Glutamatergic neuron (in vitro differentiated cells): Measurements from ENCODE around the gene LCE3C. TPM values are rescaled to one million over a fixed set of nuclear protein-coding genes. Genes with fewer than 3 reads are reported as not detected.

Experiments
- DNase-seq: peaks from one replicate; pipeline ENCODE4 v3.0.0; 2022
- H3K27ac Mint-ChIP-seq: one replicate; pipeline ENCODE4 v1.8.0; 2020; ENCODE audit warnings: mild to moderate bottlenecking, mixed read lengths, inconsistent platforms; ENCODE audit not compliant: unreplicated experiment
- H3K27me3 Mint-ChIP-seq: one replicate; pipeline ENCODE4 v1.8.0; 2020; ENCODE audit warnings: mild to moderate bottlenecking, moderate library complexity, mixed read lengths, inconsistent platforms; ENCODE audit not compliant: unreplicated experiment
- H3K36me3 Mint-ChIP-seq: one replicate; pipeline ENCODE4 v1.8.0; 2020; ENCODE audit warnings: mild to moderate bottlenecking, mixed read lengths, inconsistent platforms; ENCODE audit not compliant: unreplicated experiment
- H3K4me1 Mint-ChIP-seq: one replicate; pipeline ENCODE4 v1.8.0; 2020; ENCODE audit warnings: mild to moderate bottlenecking, low read depth, mixed read lengths, inconsistent platforms; ENCODE audit not compliant: unreplicated experiment
- H3K4me3 Mint-ChIP-seq: one replicate; pipeline ENCODE4 v1.8.0; 2020; ENCODE audit warnings: mild to moderate bottlenecking, mixed read lengths, inconsistent platforms; ENCODE audit not compliant: unreplicated experiment
- H3K9me3 Mint-ChIP-seq: one replicate; pipeline ENCODE4 v1.8.0; 2020; ENCODE audit warnings: mild to moderate bottlenecking, moderate library complexity, mixed read lengths, inconsistent platforms; ENCODE audit not compliant: unreplicated experiment
- total RNA-seq: library from RNA; stranded (reverse); fragmentation: NEBNext Ultra II Directional; extraction: Animal tissue kit (Norgen Biotek cat#: 25700); gene quantifications from one replicate; pipeline ENCODE4 v1.2.1, GENCODE V29; 2021; ENCODE audit not compliant: unreplicated experiment
- TF ChIP-seq, protein P1 (sequence below): fragments of 200-600 bp; sonication (generic); IDR thresholded peaks from one replicate; pipeline ENCODE4 v1.5.0; 2021; ENCODE audit not compliant: partially characterized antibody, unreplicated experiment

The LCE3C gene
- total RNA-seq, 1 donor from 2014 or later, result not detected

DNA sequence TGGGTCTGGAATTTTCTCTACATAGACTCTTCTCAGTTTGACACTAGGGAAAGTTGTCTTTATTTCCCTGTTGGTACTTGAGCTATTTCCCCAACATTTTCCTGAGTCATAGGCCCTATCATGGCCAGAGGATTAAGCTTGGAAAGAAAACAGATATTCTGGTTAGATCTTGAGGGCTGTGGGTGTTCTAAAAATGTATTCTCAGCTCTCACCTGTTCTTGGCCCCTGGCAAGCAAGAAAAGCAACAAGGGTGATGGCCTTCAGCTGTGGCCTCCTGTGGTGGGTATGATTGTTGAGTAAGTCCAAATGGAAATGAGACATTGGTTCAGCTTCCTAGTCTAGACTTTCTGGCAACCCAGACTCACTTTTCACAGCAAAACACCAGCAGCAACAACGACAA is 40.3 kb downstream of the LCE3C start:
- H3K27me3 Mint-ChIP-seq, result no peaks in the 10 kb centered on the region
- no peaks in the 10 kb centered on the region for H3K4me1 Mint-ChIP-seq
- H3K36me3 Mint-ChIP-seq, result no peaks in the 10 kb centered on the region
- peaks cover 2% of the 10 kb centered on the region for H3K9me3 Mint-ChIP-seq
- DNase-seq, result no peak
- H3K4me3 Mint-ChIP-seq, result no peak overlapping the region
- H3K27ac Mint-ChIP-seq, result no peak overlapping the region
- TF ChIP-seq, protein P1, sequence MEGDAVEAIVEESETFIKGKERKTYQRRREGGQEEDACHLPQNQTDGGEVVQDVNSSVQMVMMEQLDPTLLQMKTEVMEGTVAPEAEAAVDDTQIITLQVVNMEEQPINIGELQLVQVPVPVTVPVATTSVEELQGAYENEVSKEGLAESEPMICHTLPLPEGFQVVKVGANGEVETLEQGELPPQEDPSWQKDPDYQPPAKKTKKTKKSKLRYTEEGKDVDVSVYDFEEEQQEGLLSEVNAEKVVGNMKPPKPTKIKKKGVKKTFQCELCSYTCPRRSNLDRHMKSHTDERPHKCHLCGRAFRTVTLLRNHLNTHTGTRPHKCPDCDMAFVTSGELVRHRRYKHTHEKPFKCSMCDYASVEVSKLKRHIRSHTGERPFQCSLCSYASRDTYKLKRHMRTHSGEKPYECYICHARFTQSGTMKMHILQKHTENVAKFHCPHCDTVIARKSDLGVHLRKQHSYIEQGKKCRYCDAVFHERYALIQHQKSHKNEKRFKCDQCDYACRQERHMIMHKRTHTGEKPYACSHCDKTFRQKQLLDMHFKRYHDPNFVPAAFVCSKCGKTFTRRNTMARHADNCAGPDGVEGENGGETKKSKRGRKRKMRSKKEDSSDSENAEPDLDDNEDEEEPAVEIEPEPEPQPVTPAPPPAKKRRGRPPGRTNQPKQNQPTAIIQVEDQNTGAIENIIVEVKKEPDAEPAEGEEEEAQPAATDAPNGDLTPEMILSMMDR, result no peak

DNA sequence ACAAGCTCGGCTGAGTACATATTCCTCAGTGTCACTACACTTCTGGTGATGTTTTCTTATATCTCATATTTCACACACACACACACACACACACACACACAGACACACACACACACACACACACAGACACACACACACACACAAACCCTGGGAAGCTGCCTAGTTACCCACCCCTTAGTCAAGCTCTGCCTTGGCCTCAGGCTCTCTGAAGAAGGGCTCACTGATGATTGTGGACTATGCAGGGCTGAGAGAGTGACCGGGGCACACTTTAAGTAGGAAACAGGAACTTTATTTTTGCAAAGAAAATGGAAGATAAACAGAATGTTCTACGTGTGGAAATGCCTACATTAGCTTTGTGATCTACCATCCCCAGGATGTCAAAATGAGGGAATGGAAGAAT is 43.9 kb downstream of the LCE3C start:
- Mint-ChIP-seq H3K36me3 (no peaks in the 10 kb centered on the region), H3K9me3 (no peaks in the 10 kb centered on the region), H3K4me3 (no peak overlapping the region), H3K27me3 (no peaks in the 10 kb centered on the region), H3K4me1 (no peaks in the 10 kb centered on the region), H3K27ac (no peak overlapping the region)
- no peak for DNase-seq
- TF ChIP-seq, protein P1, result no peak

DNA sequence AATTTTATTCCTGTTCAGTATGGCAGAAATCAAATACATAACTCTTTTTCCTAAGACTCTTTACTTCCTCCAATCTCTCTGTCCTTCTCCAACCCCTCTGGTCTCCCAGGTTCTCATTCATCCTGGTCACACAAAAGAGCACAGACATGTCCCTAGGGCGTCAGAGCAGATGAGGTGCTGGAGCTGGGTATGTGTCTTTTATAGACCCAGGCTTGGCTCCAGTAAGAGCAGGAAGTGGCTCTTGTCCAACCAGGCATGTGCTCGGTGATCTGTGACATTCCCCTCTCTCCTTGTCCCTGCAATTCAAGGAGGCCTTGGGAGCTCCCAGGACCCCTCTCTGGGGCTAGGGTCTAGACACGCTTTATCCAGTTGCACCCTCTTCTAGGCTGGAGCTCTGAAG is 45.1 kb downstream of the LCE3C start:
- Mint-ChIP-seq H3K27ac (no peak overlapping the region), H3K4me1 (no peaks in the 10 kb centered on the region), H3K9me3 (no peaks in the 10 kb centered on the region), H3K4me3 (no peak overlapping the region), H3K36me3 (no peaks in the 10 kb centered on the region), H3K27me3 (no peaks in the 10 kb centered on the region)
- DNase-seq, result no peak
- TF ChIP-seq, protein P1, result no peak

DNA sequence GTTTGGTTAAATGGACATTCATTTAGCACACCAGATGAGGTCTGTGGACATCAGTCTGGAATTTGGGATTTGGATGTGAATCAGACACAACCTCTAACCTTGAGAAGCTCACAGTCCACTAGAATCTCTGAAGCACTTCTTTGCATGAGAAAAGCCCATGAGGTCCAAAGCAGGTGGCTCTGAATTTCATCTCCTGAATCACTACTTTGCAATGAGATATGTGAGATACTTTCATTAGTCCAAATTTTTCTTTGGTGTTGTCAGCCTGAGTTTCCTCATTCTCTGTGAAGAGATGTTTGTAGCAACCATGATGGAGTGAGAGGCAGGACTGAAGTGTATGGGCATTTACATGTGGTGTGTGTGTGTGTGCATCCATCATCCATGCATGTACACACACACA is 46.6 kb downstream of the LCE3C start:
- no peak for DNase-seq
- TF ChIP-seq, protein P1, result no peak
- Mint-ChIP-seq H3K9me3 (no peaks in the 10 kb centered on the region), H3K36me3 (no peaks in the 10 kb centered on the region), H3K27me3 (no peaks in the 10 kb centered on the region), H3K27ac (no peak overlapping the region), H3K4me3 (no peak overlapping the region), H3K4me1 (no peaks in the 10 kb centered on the region)

Other genes with a start within 250 kb of the LCE3C start
- gene FLG2, start 240.2 kb upstream of the LCE3C start, total RNA-seq, result not detected
- not detected for gene CRNN, start 186.0 kb upstream of the LCE3C start, total RNA-seq
- gene LCE5A, start 89.4 kb upstream of the LCE3C start, total RNA-seq, result not detected
- not detected for gene CRCT1, start 85.8 kb upstream of the LCE3C start, total RNA-seq
- gene LCE3E, start 33.5 kb upstream of the LCE3C start, total RNA-seq, result not detected
- gene LCE3D, start 19.7 kb upstream of the LCE3C start, total RNA-seq, result not detected
- gene LCE3B, start 13.6 kb downstream of the LCE3C start, total RNA-seq, result not detected
- not detected for gene LCE3A, start 22.9 kb downstream of the LCE3C start, total RNA-seq
- not detected for gene LCE2D, start 63.1 kb downstream of the LCE3C start, total RNA-seq
- not detected for gene LCE2C, start 75.0 kb downstream of the LCE3C start, total RNA-seq
- not detected for gene LCE2B, start 85.9 kb downstream of the LCE3C start, total RNA-seq
- gene LCE2A, start 98.1 kb downstream of the LCE3C start, total RNA-seq, result not detected
- not detected for gene LCE4A, start 107.9 kb downstream of the LCE3C start, total RNA-seq
- gene KPRP, start 157.8 kb downstream of the LCE3C start, total RNA-seq, result not detected
- gene LCE1F, start 174.9 kb downstream of the LCE3C start, total RNA-seq, result not detected
- gene LCE1E, start 186.0 kb downstream of the LCE3C start, total RNA-seq, result not detected
- gene LCE1D, start 196.5 kb downstream of the LCE3C start, total RNA-seq, result not detected
- not detected for gene LCE1C, start 206.4 kb downstream of the LCE3C start, total RNA-seq
- not detected for gene LCE1B, start 211.7 kb downstream of the LCE3C start, total RNA-seq
- gene LCE1A, start 227.2 kb downstream of the LCE3C start, total RNA-seq, result not detected
- not detected for gene LCE6A, start 242.6 kb downstream of the LCE3C start, total RNA-seq